Neuron (in vitro differentiated cells): ENCODE results near the gene ID1.
"Not testable (repeated sequence)": the region's sequence is repeated elsewhere in the genome, so short reads cannot be mapped to it uniquely, and the experiment has no call there.

Experiments
- H2AFZ ChIP-seq: one replicate; pipeline ENCODE4 v1.6.1; 2013; ENCODE audit warnings: low read depth, mild to moderate bottlenecking, inconsistent platforms, low read length, moderate library complexity
- H3K27me3 ChIP-seq: one replicate; pipeline ENCODE4 v1.6.1; 2013; ENCODE audit warnings: low read length; ENCODE audit not compliant: insufficient read depth
- H3K36me3 ChIP-seq: one replicate; pipeline ENCODE4 v1.6.1; 2013; ENCODE audit warnings: low read length; ENCODE audit not compliant: insufficient read depth
- H3K4me1 ChIP-seq: one replicate; pipeline ENCODE4 v1.6.1; 2013; ENCODE audit warnings: low read length; ENCODE audit not compliant: insufficient read depth
- H3K4me3 ChIP-seq: 2 replicates; pipeline ENCODE4 v1.5.1; 2013; ENCODE audit warnings: mild to moderate bottlenecking, low read length, moderate library complexity
- H3K9me3 ChIP-seq: one replicate; pipeline ENCODE4 v1.6.1; 2013; ENCODE audit warnings: low read length

ID1 gene

DNA sequence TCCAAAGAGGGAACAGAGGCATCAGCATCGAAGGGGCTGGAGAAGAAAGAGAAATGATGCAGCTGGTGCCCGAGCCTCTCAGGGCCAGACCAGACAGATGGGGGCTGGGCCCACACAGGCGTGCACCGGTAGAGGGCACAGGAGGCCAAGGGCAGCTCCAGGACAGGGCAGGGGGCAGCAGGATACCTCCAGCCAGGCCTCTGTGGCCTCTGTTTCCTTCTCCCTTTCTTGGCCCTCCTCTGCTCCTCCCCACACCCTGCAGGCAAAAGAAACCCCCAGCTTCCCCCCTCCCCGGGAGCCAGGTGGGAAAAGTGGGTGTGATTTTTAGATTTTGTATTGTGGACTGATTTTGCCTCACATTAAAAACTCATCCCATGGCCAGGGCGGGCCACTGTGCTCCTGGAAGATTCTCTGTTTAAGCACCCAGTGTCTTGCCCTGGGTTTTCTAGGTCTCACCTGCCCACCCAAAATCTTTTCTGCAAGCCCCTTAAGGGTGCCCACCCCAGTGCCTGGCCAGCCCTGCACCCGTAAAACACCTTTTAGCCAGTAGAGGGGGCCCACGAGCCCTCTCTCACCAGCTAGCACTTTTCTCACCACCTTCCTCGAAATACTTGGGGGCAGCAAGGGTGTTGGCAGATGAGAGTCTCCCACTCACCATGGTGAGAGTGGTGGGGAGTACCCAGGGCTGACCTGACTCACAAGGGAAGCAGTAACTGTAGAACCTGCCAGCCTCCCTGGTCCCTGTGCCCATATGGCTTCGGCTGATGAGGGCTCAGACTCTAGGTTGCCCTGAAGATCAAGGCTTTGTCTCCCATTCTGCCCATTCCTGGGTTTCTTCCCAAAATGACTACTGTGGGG, 35.7 kb upstream of the ID1 start:
- H3K4me3 ChIP-seq, result no peak overlapping the region
- H3K9me3 ChIP-seq, result no peaks in the 10 kb centered on the region
- peaks cover 11% of the 10 kb centered on the region for H3K4me1 ChIP-seq
- no peak overlapping the region for H2AFZ ChIP-seq
- peaks cover 22% of the 10 kb centered on the region for H3K36me3 ChIP-seq
- no peaks in the 10 kb centered on the region for H3K27me3 ChIP-seq

DNA sequence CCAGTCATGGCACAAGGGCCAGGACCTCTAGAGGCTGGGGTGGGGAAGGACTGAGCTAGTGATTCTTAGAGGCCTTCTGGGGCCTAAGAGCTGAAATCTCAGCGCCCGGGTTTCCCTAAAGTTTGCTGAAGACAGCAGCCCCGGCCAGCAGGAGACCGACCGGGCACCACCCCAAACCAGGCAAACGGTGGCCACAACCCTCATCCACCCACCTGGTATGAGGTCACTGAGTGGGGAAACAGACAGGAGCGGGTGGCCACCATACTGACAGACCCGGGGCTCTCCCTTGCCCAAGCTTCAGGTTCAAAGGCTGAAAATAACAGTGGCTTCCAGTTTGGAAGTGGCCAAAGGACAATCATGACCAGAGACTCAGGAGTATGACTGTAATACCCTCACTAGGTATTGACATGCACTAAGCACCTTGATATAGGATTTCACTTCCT, 35.0 kb upstream of the ID1 start:
- Histone ChIP-seq H3K4me1 (peaks cover 11% of the 10 kb centered on the region), H2AFZ (no peak overlapping the region), H3K9me3 (no peaks in the 10 kb centered on the region), H3K27me3 (no peaks in the 10 kb centered on the region), H3K4me3 (no peak overlapping the region), H3K36me3 (peaks cover 19% of the 10 kb centered on the region)

DNA sequence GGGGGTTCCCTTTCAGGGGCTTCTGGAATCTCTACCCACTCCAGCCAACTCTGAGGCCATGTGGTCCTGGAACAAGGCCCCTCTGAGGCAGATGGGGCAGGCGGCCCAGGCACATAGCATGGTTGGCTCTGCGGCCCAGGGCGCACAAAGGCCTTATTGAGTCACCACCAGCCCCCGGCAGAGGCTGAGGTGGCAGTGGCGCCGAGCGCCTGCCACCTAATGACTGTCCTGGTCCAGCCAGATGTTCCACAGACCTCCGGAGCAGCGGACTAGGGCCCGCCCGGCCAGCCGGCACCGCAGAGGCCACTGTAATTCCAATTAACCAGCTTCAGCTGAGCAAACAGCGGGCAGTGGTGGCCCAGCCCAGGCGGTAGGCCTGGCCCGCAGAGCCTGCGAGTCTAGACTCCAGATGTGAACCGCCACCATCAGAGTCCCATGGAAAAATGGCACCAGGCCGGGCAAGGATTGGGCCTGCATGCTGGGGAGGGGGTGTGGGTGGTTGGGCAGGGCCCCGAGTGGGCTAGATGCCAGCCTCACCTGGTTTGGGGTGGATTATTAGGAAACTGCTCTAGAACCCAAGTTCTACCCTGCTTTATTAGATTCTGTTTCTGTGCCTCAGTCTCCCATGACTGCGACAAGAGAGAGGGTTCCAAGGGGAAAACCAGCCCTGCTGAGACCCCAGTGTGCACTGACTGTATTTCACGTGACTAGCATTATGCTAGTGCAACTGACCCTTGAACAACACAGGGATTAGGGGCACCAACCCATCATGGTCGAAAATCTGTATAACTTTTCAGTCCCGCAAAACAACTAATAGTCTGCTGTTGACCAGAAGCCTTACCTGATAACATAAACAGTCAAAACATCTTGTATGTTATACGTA, 34.1 kb upstream of the ID1 start:
- Histone ChIP-seq H3K4me1 (peaks cover 11% of the 10 kb centered on the region), H3K27me3 (no peaks in the 10 kb centered on the region), H3K9me3 (no peaks in the 10 kb centered on the region), H3K36me3 (peaks cover 13% of the 10 kb centered on the region), H2AFZ (no peak overlapping the region), H3K4me3 (no peak overlapping the region)

DNA sequence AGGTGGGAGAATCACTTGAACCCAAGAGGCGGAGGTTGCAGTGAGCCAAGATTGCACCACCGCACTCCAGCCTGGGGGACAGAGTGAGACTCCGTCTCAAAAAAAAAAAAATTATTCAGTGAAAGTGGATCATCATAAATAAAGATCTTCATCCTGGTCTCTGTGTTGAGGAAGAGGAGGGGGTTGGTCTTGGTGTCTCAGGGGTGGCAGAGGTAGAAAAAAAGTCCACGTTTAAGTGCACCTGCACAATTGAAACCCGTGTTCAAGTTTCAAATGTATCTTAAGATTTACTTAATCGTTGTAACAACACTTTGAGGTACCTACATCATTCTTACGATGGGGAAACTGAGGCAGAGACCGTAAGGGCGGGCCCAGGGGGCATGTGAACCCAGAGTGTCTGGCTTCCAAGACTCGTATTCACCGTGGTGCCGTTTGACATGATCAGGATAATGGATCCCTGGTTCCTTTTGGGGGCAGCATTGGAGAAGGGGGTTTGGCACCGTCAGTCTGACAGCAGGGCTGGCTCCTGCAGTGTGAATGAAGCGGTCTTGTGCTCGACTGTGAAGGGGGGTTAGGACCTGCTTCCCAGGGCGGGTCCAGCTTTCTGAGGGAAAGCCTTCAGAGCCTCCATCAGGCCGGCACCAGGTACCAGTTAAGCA, 32.9 kb upstream of the ID1 start:
- Histone ChIP-seq H3K4me3 (peak overlapping the region; percentile 39), H3K36me3 (peaks cover 10% of the 10 kb centered on the region), H2AFZ (no peak overlapping the region), H3K4me1 (peaks cover 11% of the 10 kb centered on the region), H3K27me3 (no peaks in the 10 kb centered on the region), H3K9me3 (no peaks in the 10 kb centered on the region)

DNA sequence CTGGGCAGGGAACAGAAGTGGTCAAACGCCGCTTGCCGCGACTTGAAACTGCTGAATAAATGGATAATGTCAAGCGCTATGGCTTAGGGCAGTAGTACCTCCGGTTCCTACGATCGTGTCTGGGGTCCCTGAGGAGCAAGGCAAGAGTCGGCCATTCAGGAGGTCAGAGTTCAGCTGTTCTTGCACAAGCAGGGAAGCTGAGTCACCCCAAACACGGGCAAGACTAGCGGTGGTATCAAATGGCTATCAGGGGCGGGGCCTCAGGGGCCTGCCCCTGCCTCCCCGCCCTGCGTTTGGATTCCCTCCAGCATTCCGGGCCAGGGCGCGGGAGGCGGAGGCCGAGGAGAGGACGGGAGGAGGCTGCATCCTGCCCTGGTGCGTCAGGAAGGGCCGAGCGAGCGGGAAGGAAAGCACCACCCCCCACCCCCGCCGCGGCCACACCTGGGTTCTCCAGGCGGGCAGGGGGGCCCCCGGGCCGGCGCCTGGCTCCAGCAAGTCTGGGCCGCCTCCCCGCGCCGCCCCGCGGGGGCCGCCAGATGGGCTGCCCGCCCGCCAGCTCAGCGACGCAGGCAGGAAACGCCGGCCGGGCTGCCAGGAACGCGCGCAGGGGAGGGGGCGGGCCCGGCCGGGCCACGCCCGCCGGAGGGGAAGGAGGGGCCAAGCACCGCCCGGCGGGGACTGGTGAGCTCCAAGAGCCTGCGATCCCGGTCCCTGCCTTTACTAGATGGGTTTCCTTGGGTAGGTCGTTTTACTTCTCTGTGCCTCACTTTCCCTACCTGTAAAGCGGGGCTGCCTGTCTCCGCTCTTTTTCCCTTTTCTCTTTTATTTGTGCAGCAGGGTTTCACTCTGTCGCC, 32.2 kb upstream of the ID1 start:
- Histone ChIP-seq H3K9me3 (no peaks in the 10 kb centered on the region), H3K4me3 (peak overlapping the region; percentile 39), H3K27me3 (no peaks in the 10 kb centered on the region), H3K4me1 (peaks cover 11% of the 10 kb centered on the region), H2AFZ (peak overlapping the region; percentile 51), H3K36me3 (peaks cover 6% of the 10 kb centered on the region)

DNA sequence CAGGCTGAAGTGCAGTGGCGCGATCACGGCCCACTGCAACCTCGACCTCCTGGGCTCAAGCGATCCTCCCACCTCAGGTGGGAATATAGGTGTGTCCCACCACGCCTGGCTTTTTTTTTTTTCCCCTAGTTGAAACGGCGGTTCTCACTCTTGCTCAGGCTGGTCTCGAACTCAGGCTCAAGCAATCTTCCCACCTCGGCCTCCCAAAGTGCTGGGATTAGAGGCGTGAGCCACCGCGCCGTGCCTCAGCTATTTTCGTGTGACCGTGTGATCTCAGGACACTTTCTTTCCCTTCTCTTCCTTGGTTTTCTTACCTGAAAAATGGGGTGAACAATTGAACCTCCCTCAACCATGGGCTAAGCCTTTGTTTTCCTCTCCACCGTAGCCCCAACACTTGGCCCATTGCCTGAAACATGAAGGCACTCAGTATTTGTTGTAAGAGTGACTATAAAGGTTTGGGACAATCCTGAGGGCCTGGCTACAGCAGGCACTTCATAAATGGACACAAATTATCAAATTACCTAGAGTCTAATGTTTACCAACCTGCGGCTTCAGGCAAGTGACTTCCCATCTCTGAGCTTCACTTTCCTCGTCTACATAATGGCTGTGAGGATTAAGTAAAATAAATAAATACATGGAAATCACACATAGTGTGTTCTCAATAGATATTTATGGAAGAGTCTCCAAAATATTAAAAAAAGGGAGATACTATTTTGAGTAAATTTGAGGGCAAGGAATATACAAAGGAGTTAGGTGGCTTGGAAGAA, 31.4 kb upstream of the ID1 start:
- Histone ChIP-seq H3K4me3 (peak overlapping the region; percentile 39), H3K27me3 (no peaks in the 10 kb centered on the region), H3K4me1 (peaks cover 11% of the 10 kb centered on the region), H2AFZ (peak overlapping the region; percentile 51), H3K36me3 (peaks cover 5% of the 10 kb centered on the region), H3K9me3 (no peaks in the 10 kb centered on the region)

DNA sequence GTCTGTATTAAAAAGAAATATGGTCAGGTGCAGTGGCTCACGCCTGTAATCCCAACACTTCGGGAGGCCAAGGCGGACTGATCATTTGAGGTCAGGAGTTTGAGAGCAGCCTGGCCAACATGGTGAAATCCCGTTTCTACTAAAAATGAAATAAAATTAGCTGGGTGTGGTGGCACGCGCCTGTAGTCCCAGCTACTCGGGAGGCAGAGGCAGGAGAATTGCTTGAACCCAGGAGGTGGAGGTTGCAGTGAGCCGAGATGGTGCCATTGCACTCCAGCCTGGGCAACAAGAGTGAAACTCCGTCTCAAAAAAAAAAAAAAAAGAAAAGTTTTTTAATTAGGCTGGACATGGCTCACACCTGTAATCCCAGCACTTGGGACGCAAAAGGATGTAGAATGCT, 30.1 kb upstream of the ID1 start:
- not testable (repeated sequence) for H3K27me3 ChIP-seq, H3K9me3 ChIP-seq, H2AFZ ChIP-seq, H3K4me3 ChIP-seq, H3K36me3 ChIP-seq
- peaks cover 11% of the 10 kb centered on the region for H3K4me1 ChIP-seq

DNA sequence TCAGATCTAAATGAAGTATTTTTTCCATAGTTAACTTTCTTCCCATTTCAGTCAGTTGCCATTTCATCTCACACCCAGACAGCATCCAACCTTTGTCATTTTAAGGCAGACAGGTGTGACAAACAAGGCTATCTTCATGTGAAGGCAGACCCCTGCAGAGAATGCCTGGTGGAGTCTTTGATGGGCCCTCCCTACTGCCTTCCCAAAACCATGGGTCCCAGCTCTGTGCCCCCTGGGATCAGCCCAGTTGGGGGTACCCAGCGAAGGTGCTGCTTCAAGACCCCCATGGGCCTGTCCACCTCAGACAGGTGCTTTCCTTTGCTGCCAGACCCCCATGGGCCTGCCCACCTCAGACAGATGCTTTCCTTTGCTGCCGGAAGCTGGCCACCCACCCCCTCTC, 28.3 kb upstream of the ID1 start:
- Histone ChIP-seq H3K4me1 (peaks cover 20% of the 10 kb centered on the region), H3K9me3 (no peaks in the 10 kb centered on the region), H3K4me3 (no peak overlapping the region), H3K36me3 (no peaks in the 10 kb centered on the region), H2AFZ (no peak overlapping the region), H3K27me3 (no peaks in the 10 kb centered on the region)

DNA sequence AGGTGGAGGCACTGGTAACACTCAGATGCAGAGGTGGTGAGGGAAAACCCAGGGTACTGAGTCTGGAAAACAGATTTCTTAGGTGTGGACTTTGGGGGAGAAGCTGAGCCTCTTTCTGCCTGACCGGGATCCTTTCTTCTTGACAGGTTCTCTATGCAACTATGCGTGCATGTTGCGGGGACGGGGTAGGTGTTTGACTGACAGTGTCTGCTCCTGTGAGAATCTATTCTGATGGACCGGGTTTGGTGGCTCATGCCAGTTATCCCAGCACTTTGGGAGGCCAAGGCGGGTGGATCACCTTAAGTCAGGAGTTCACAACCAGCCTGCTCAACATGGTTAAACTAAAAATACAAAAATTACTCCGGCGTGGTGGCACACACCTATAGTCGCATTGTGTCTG, 27.9 kb upstream of the ID1 start:
- Histone ChIP-seq H3K4me1 (peaks cover 18% of the 10 kb centered on the region), H2AFZ (no peak overlapping the region), H3K27me3 (no peaks in the 10 kb centered on the region), H3K36me3 (no peaks in the 10 kb centered on the region), H3K9me3 (no peaks in the 10 kb centered on the region), H3K4me3 (no peak overlapping the region)

DNA sequence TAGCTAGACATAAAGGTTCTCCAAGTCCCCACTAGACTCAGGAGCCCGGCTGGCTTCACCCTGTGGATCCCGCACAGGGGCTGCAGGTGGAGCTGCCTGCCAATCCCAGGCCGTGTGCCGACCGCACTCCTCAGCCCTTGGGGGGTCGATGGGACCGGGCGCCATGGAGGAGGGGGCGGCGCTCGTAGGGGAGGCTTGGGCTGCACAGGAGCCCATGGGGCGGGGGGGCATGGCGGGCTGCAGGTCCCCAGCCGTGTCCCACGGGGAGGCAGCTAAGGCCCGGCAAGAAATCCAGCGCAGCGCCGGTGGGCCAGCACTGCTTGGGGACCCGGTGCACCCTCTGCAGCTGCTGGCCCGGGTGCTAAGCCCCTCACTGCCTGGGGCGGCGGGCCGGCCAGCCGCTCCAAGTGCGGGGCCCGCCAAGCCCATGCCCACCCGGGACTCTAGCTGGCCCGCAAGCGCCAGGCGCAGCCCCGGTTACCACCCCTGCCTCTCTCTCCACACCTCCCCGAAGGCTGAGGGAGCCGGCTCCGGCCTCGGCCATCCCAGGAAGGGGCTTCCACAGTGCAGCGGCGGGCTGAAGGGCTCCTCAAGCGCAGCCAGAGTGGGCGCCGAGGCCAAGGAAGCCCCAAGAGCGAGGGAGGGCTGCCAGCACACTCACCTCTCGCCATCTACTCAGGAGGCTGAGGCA, 26.5 kb upstream of the ID1 start:
- Histone ChIP-seq H2AFZ (no peak overlapping the region), H3K27me3 (no peaks in the 10 kb centered on the region), H3K4me3 (no peak overlapping the region), H3K4me1 (peaks cover 9% of the 10 kb centered on the region), H3K9me3 (no peaks in the 10 kb centered on the region), H3K36me3 (no peaks in the 10 kb centered on the region)

DNA sequence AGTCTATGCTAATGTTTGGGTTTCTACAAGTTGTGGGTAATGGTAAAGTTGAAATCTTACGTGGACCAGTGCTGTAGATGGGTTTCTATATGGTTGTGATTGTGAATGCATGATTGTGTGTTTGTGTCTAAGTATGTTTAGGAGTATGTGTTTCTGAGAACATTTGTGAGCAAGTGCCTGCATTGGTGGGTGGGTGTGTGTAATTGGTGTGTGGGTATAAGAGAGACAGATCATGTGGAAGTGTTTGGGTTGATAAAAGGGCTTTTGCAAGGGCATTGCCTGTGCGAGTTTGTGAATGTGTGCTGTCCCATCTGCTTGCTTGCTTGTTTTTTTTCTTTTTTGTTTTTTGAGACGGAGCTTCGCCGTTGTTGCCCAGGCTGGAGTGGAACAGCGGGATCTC, 25.8 kb upstream of the ID1 start:
- H3K9me3 ChIP-seq, result no peaks in the 10 kb centered on the region
- no peak overlapping the region for H2AFZ ChIP-seq
- H3K4me3 ChIP-seq, result no peak overlapping the region
- H3K27me3 ChIP-seq, result no peaks in the 10 kb centered on the region
- H3K36me3 ChIP-seq, result no peaks in the 10 kb centered on the region
- H3K4me1 ChIP-seq, result peaks cover 9% of the 10 kb centered on the region
